HG02759 (cell line): Measurements from ENCODE around the gene DLL1.
"Not testable (repeated sequence)": the region's sequence is repeated elsewhere in the genome, so short reads cannot be mapped to it uniquely, and the experiment has no call there.

Source experiments
- ATAC-seq: cut with Tn5 transposase; IDR thresholded peaks from one replicate; pipeline ENCODE4 v1.9.1; 2021; ENCODE audit warnings: mild to moderate bottlenecking, moderate library complexity; ENCODE audit not compliant: unreplicated experiment

Gene DLL1

GRCh38 chr6:170269151-170269845 is 21.6 kb downstream of the DLL1 start:
- ATAC-seq = no peak

- no peak for ATAC-seq
Measured at GRCh38 chr6:170268216-170269129, 22.4 kb downstream of the DLL1 start.

GRCh38 chr6:170267688-170268087 is 23.2 kb downstream of the DLL1 start:
- no peak for ATAC-seq

- ATAC-seq = no peak
Measured at GRCh38 chr6:170266061-170266825, 24.6 kb downstream of the DLL1 start.

- no peak for ATAC-seq
Measured at GRCh38 chr6:170265655-170266054, 25.2 kb downstream of the DLL1 start.

- ATAC-seq = not testable (repeated sequence)
Measured at GRCh38 chr6:170264644-170265043, 26.2 kb downstream of the DLL1 start.

GRCh38 chr6:170264086-170264485 is 26.8 kb downstream of the DLL1 start:
- ATAC-seq = no peak

- ATAC-seq = no peak
Measured at GRCh38 chr6:170263410-170263809, 27.5 kb downstream of the DLL1 start.

- ATAC-seq = no peak
Measured at GRCh38 chr6:170262489-170263088, 28.3 kb downstream of the DLL1 start.

GRCh38 chr6:170261643-170262488 is 29.0 kb downstream of the DLL1 start:
- no peak for ATAC-seq

- no peak for ATAC-seq
Measured at GRCh38 chr6:170260686-170261085, 30.2 kb downstream of the DLL1 start.

- ATAC-seq = no peak
Measured at GRCh38 chr6:170259278-170259677, 31.6 kb downstream of the DLL1 start.

- no peak for ATAC-seq
Measured at GRCh38 chr6:170258407-170258806, 32.5 kb downstream of the DLL1 start.

GRCh38 chr6:170257376-170257775 is 33.5 kb downstream of the DLL1 start:
- ATAC-seq = no peak

GRCh38 chr6:170256641-170257040 is 34.2 kb downstream of the DLL1 start:
- no peak for ATAC-seq

GRCh38 chr6:170255426-170256125 is 35.3 kb downstream of the DLL1 start:
- no peak for ATAC-seq

GRCh38 chr6:170254315-170255213 is 36.3 kb downstream of the DLL1 start:
- no peak for ATAC-seq

- no peak for ATAC-seq
Measured at GRCh38 chr6:170253910-170254269, 37.0 kb downstream of the DLL1 start.
